Measurements from ENCODE around the gene TTLL6. TPM values are rescaled to one million over a fixed set of nuclear protein-coding genes. Genes with fewer than 3 reads are reported as not detected.

The TTLL6 gene
- polyA plus RNA-seq, 1 donor from 2014 or later: not detected

GRCh38 chr17:48761114-48761513 is 55.9 kb downstream of the TTLL6 start:
- H3K27ac ChIP-seq (ENCODE audit: low read length): no peak overlapping the region
- no peaks in the 10 kb centered on the region for H3K9me3 ChIP-seq (ENCODE audit: low read length)
- no peaks in the 10 kb centered on the region for H4K20me1 ChIP-seq (ENCODE audit: insufficient read depth)
- no peak overlapping the region for H3K9ac ChIP-seq (ENCODE audit: low read length)
- no peak overlapping the region for H3K4me2 ChIP-seq (ENCODE audit: low read length)
- no peak for TF ChIP-seq CTCF (IDR thresholded peaks at IDR 0.05; ENCODE audit: poor library complexity, severe bottlenecking)
- TF ChIP-seq RAD21 (conservative IDR thresholded peaks at IDR 0.05): no peak
- no peak for TF ChIP-seq POLR2AphosphoS5 (IDR thresholded peaks at IDR 0.05)
- no peak for TF ChIP-seq REST (IDR thresholded peaks at IDR 0.05; ENCODE audit: borderline replicate concordance)
- TF ChIP-seq TAF1 (IDR thresholded peaks at IDR 0.05; ENCODE audit: low read depth): no peak
- TF ChIP-seq SMC3 (conservative IDR thresholded peaks at IDR 0.05; ENCODE audit: poor library complexity): no peak
- H3K4me3 ChIP-seq (ENCODE audit: low read length): no peak overlapping the region
- no peaks in the 10 kb centered on the region for H3K36me3 ChIP-seq (ENCODE audit: insufficient read depth, low read length)
- H3K9me2 ChIP-seq (ENCODE audit: insufficient read depth, low read length): no peaks in the 10 kb centered on the region
- no peaks in the 10 kb centered on the region for H3F3A ChIP-seq (ENCODE audit: insufficient read depth, low read length, poor library complexity, severe bottlenecking)
- H2AFZ ChIP-seq (ENCODE audit: low read depth, low read length): no peak overlapping the region
- H3K79me2 ChIP-seq (replicated peaks; ENCODE audit: insufficient read depth, low read length): no peaks in the 10 kb centered on the region
- peaks cover 74% of the 10 kb centered on the region for H3K27me3 ChIP-seq (ENCODE audit: insufficient read depth, low read depth, low read length)

- H3K9ac ChIP-seq (ENCODE audit: low read length): no peak overlapping the region
- no peaks in the 10 kb centered on the region for H3K36me3 ChIP-seq (ENCODE audit: insufficient read depth, low read length)
- no peaks in the 10 kb centered on the region for H3K79me2 ChIP-seq (replicated peaks; ENCODE audit: insufficient read depth, low read length)
- H3K9me3 ChIP-seq (ENCODE audit: low read length): no peaks in the 10 kb centered on the region
- no peak for TF ChIP-seq CTCF (IDR thresholded peaks at IDR 0.05; ENCODE audit: poor library complexity, severe bottlenecking)
- no peak for TF ChIP-seq POLR2AphosphoS5 (IDR thresholded peaks at IDR 0.05)
- TF ChIP-seq RAD21 (conservative IDR thresholded peaks at IDR 0.05): no peak
- TF ChIP-seq EZH2 (IDR thresholded peaks at IDR 0.05; ENCODE audit: borderline replicate concordance, insufficient read depth, low read length, poor library complexity, severe bottlenecking): no peak
- TF ChIP-seq REST (IDR thresholded peaks at IDR 0.05; ENCODE audit: borderline replicate concordance): no peak
- TF ChIP-seq SMC3 (conservative IDR thresholded peaks at IDR 0.05; ENCODE audit: poor library complexity): no peak
- TF ChIP-seq TAF1 (IDR thresholded peaks at IDR 0.05; ENCODE audit: low read depth): no peak
- no peak for TF ChIP-seq MXI1 (conservative IDR thresholded peaks at IDR 0.05; ENCODE audit: poor library complexity, severe bottlenecking)
- TF ChIP-seq EP300 (conservative IDR thresholded peaks at IDR 0.05; ENCODE audit: poor library complexity, severe bottlenecking): no peak
- H3K4me3 ChIP-seq (ENCODE audit: low read length): no peak overlapping the region
- no peaks in the 10 kb centered on the region for H4K20me1 ChIP-seq (ENCODE audit: insufficient read depth)
- no peak overlapping the region for H2AFZ ChIP-seq (ENCODE audit: low read depth, low read length)
- H3K9me2 ChIP-seq (ENCODE audit: insufficient read depth, low read length): no peaks in the 10 kb centered on the region
- peaks cover 75% of the 10 kb centered on the region for H3K27me3 ChIP-seq (ENCODE audit: insufficient read depth, low read depth, low read length)
- no peaks in the 10 kb centered on the region for H3F3A ChIP-seq (ENCODE audit: insufficient read depth, low read length, poor library complexity, severe bottlenecking)
- no peak overlapping the region for H3K27ac ChIP-seq (ENCODE audit: low read length)
- no peak overlapping the region for H3K4me2 ChIP-seq (ENCODE audit: low read length)
Measured at GRCh38 chr17:48760411-48760810, 56.6 kb downstream of the TTLL6 start.
